ENCODE measurements around the gene CDC37. TPM values are rescaled to one million over a fixed set of nuclear protein-coding genes. Genes with fewer than 3 reads are reported as not detected.

CDC37 gene
- total RNA-seq, 3 donors from 2014 or later: 141 to 213 (median 172) TPM

DNA sequence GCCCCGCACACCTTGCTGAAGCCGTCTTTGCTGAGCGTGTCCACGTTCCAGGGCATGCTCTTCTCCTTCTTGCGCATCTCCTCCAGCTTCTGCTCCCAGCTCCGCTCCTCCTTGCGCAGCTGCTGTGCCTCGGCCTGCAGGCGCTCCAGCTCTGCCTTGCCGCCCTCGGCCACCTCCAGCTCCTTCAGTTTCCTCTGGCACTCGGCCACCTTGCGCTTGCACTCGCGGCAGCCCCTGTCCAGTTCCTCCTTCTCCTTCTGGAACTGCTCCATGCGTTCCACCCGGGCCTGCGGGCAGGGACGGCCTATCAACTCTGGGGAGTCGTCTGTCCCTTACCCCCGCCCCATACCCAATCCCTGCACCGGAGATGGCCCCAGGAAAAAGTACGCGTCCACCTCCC lies 7.4 kb downstream of the CDC37 start:
- Histone ChIP-seq H3K4me1 (peaks cover 2% of the 10 kb centered on the region in 2 donors), H3K36me3 (peaks cover 6% of the 10 kb centered on the region), H3K9me3 (no peaks in the 10 kb centered on the region), H3K27ac (no peak overlapping the region), H3K4me3 (no peak overlapping the region), H3K27me3 (no peaks in the 10 kb centered on the region)
- intact Hi-C loops (cut with DNase I; ENCODE audit: low total_unique reads): no loop called here
- no peak for DNase-seq (ENCODE audit: low spot score in 2 of 2)
- TF ChIP-seq POLR2AphosphoS5 (IDR thresholded peaks at IDR 0.05) (no peak), CTCF (IDR thresholded peaks at IDR 0.05) (no peak), POLR2A (IDR thresholded peaks at IDR 0.05) (no peak)

- Histone ChIP-seq H3K4me1 (no peaks in the 10 kb centered on the region), H3K27ac (no peak overlapping the region), H3K4me3 (no peak overlapping the region), H3K9me3 (no peaks in the 10 kb centered on the region), H3K27me3 (no peaks in the 10 kb centered on the region), H3K36me3 (peaks cover 6% of the 10 kb centered on the region)
- TF ChIP-seq CTCF (IDR thresholded peaks at IDR 0.05): no peak
- no peak for TF ChIP-seq POLR2A (IDR thresholded peaks at IDR 0.05)
- TF ChIP-seq POLR2AphosphoS5 (IDR thresholded peaks at IDR 0.05): no peak
- intact Hi-C loops (cut with DNase I; ENCODE audit: low total_unique reads): no loop called here
- no peak for DNase-seq (ENCODE audit: low spot score in 2 of 2)
These were observed 7.9 kb downstream of the CDC37 start for GRCh38 chr19:10395436-10395835.

- peaks cover 6% of the 10 kb centered on the region for H3K36me3 ChIP-seq
- no peaks in the 10 kb centered on the region for H3K4me1 ChIP-seq
- H3K4me3 ChIP-seq: no peak overlapping the region
- no peak for DNase-seq (ENCODE audit: low spot score in 2 of 2)
- intact Hi-C loops (cut with DNase I; ENCODE audit: low total_unique reads): no loop called here
- no peak overlapping the region for H3K27ac ChIP-seq
- H3K27me3 ChIP-seq: no peaks in the 10 kb centered on the region
- TF ChIP-seq POLR2AphosphoS5 (IDR thresholded peaks at IDR 0.05) (no peak), CTCF (IDR thresholded peaks at IDR 0.05) (no peak), POLR2A (IDR thresholded peaks at IDR 0.05) (no peak)
- no peaks in the 10 kb centered on the region for H3K9me3 ChIP-seq
These were observed 8.3 kb downstream of the CDC37 start for GRCh38 chr19:10395003-10395402.

DNA sequence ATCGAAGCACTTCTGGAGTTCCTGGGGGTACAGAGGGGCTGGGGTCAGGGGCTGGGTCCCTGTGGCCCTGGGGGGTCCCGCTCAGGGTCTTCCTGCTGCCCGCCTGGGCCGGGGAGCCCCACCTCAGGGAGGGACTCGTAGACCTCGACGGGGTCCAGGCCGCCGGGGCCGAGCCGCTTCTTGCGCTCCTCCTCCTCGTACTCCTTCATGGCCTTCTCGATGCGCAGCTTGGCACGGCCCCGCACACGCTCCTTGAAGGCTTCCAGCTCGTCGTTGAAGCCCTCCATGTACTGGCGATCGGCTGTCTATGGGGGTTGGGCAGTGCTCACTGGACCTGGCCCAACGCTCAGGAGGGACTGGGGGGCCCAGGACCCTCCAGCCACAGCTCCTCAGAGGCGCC lies 10.2 kb downstream of the CDC37 start:
- TF ChIP-seq POLR2AphosphoS5 (IDR thresholded peaks at IDR 0.05) (no peak), CTCF (IDR thresholded peaks at IDR 0.05) (no peak), POLR2A (IDR thresholded peaks at IDR 0.05) (no peak)
- intact Hi-C loops (cut with DNase I; ENCODE audit: low total_unique reads): no loop called here
- Histone ChIP-seq H3K36me3 (peaks cover 6% of the 10 kb centered on the region), H3K27ac (no peak overlapping the region), H3K27me3 (no peaks in the 10 kb centered on the region), H3K4me1 (no peaks in the 10 kb centered on the region), H3K9me3 (no peaks in the 10 kb centered on the region), H3K4me3 (no peak overlapping the region)
- no peak for DNase-seq (ENCODE audit: low spot score in 2 of 2)

GRCh38 chr19:10392120-10392519 lies 11.2 kb downstream of the CDC37 start:
- intact Hi-C loops (cut with DNase I; ENCODE audit: low total_unique reads): no loop called here
- no peaks in the 10 kb centered on the region for H3K27me3 ChIP-seq
- TF ChIP-seq POLR2A (IDR thresholded peaks at IDR 0.05): no peak
- TF ChIP-seq POLR2AphosphoS5 (IDR thresholded peaks at IDR 0.05): no peak
- no peak for DNase-seq (ENCODE audit: low spot score in 2 of 2)
- H3K4me3 ChIP-seq: no peak overlapping the region
- no peaks in the 10 kb centered on the region for H3K4me1 ChIP-seq
- H3K36me3 ChIP-seq: peaks cover 6% of the 10 kb centered on the region
- no peaks in the 10 kb centered on the region for H3K9me3 ChIP-seq
- H3K27ac ChIP-seq: no peak overlapping the region

Measured in breast epithelium (tissue), 4 donors.